HEK293T (cell line): ENCODE data around the gene SFN.

Source experiments
- CTCF ChIA-PET: fragments of 350-600 bp; formaldehyde crosslinking; extraction: SDS; loops from one replicate; lab custom pipeline; 2021; ENCODE audit warnings: antibody characterized with exemption, inconsistent platforms; lab: Yijun Ruan, JAX
- POLR2A ChIA-PET: fragments of 350-600 bp; formaldehyde crosslinking; extraction: SDS; loops from one replicate; lab custom pipeline; 2020; ENCODE audit warnings: antibody characterized with exemption, inconsistent platforms; lab: Yijun Ruan, JAX
- DNase-seq: peaks from one replicate; pipeline ENCODE4 v3.0.0; 2012; ENCODE audit warnings: mixed read lengths; ENCODE audit errors: extremely low spot score
- ARNT ChIP-seq: fragments of 450-650 bp; IDR thresholded peaks from 2 replicates; pipeline ENCODE4 v1.6.1; 2017; ENCODE audit warnings: mild to moderate bottlenecking
- BHLHE40 ChIP-seq: fragments of 450-650 bp; IDR thresholded peaks from 2 replicates; pipeline ENCODE4 v1.6.1; 2016; ENCODE audit warnings: mild to moderate bottlenecking, moderate library complexity, borderline replicate concordance
- CTBP1 ChIP-seq: fragments of 450-650 bp; IDR thresholded peaks from 2 replicates; pipeline ENCODE4 v1.6.1; 2016; ENCODE audit warnings: borderline replicate concordance
- ELF4 ChIP-seq: fragments of 450-650 bp; IDR thresholded peaks from 2 replicates; pipeline ENCODE4 v1.6.1; 2017; ENCODE audit warnings: antibody characterized with exemption
- FOXA1 ChIP-seq: fragments of 450-650 bp; IDR thresholded peaks from 2 replicates; pipeline ENCODE4 v1.6.1; 2016; ENCODE audit warnings: mild to moderate bottlenecking
- FOXK2 ChIP-seq: fragments of 450-650 bp; IDR thresholded peaks from 2 replicates; pipeline ENCODE4 v1.6.1; 2016; ENCODE audit warnings: mild to moderate bottlenecking
- FOXM1 ChIP-seq: fragments of 450-650 bp; IDR thresholded peaks from 2 replicates; pipeline ENCODE4 v1.6.1; 2017; ENCODE audit warnings: mild to moderate bottlenecking, borderline replicate concordance
- HDGF ChIP-seq: fragments of 450-650 bp; IDR thresholded peaks from 2 replicates; pipeline ENCODE4 v1.6.1; 2017; ENCODE audit warnings: antibody characterized with exemption, borderline replicate concordance
- L3MBTL2 ChIP-seq: fragments of 450-650 bp; conservative IDR thresholded peaks from 2 replicates; pipeline ENCODE4 v1.6.1; 2016; ENCODE audit warnings: mild to moderate bottlenecking
- LEF1 ChIP-seq: fragments of 450-650 bp; IDR thresholded peaks from 2 replicates; pipeline ENCODE4 v1.6.1; 2017; ENCODE audit warnings: mild to moderate bottlenecking, borderline replicate concordance
- NFRKB ChIP-seq: fragments of 450-650 bp; IDR thresholded peaks from 2 replicates; pipeline ENCODE4 v1.6.1; 2016; ENCODE audit warnings: mild to moderate bottlenecking, moderate library complexity
- SP1 ChIP-seq: fragments of 450-650 bp; IDR thresholded peaks from 2 replicates; pipeline ENCODE4 v1.6.1; 2017
- SUZ12 ChIP-seq: fragments of 450-650 bp; IDR thresholded peaks from 2 replicates; pipeline ENCODE4 v1.6.1; 2016; ENCODE audit warnings: mild to moderate bottlenecking
- TARDBP ChIP-seq: fragments of 450-650 bp; IDR thresholded peaks from 2 replicates; pipeline ENCODE4 v1.6.1; 2016
- ZNF384 ChIP-seq: fragments of 450-650 bp; IDR thresholded peaks from 2 replicates; pipeline ENCODE4 v1.6.1; 2016
- TF ChIP-seq, protein P1 (sequence below): fragments of 450-650 bp; IDR thresholded peaks from 2 replicates; pipeline ENCODE4 v1.6.1; 2016

The SFN gene

GRCh38 chr1:26911399-26912146 is 48.6 kb downstream of the SFN start:
- CTCF ChIA-PET, result no interaction called here
- POLR2A ChIA-PET, result interaction anchor here (1.2 kb wide), 1 partner anchor 11 kb away, joined by 7 read pairs; the partner anchor contains the start of gene GPATCH3
- TF ChIP-seq LEF1 (no peak), NFRKB (no peak), FOXK2 (no peak)
- DNase-seq, result no peak

- DNase-seq, result no peak
- CTCF ChIA-PET, result no interaction called here
- POLR2A ChIA-PET, result interaction anchor here (2.4 to 4.6 kb wide), 2 partner anchors 13 to 47 kb away, joined by 8 to 31 read pairs; partner anchors contain the start of gene GPATCH3
- no peak for TF ChIP-seq FOXK2
- no peak for TF ChIP-seq HDGF
These were observed 49.2 kb downstream of the SFN start for GRCh38 chr1:26912147-26912490.

GRCh38 chr1:26913389-26913753 is 50.4 kb downstream of the SFN start:
- DNase-seq, result no peak
- ChIA-PET POLR2A (interaction anchor here (0.7 to 4.6 kb wide), 4 partner anchors 10 to 49 kb away, joined by 3 to 31 read pairs (median 10); partner anchors contain the start of genes GPATCH3 and GPN2), CTCF (interaction anchor here (0.7 to 1.0 kb wide), 2 partner anchors 9 to 10 kb away, joined by 3 to 4 read pairs; no protein-coding TSS in a partner anchor)
- TF ChIP-seq CTBP1 (no peak), ELF4 (no peak), FOXK2 (no peak), BHLHE40 (no peak), SUZ12 (no peak), ZNF384 (no peak), LEF1 (no peak), SP1 (no peak), HDGF (no peak), ARNT (no peak), NFRKB (no peak), L3MBTL2 (no peak), FOXA1 (no peak), FOXM1 (no peak), TARDBP (no peak)
- TF ChIP-seq, protein P1, sequence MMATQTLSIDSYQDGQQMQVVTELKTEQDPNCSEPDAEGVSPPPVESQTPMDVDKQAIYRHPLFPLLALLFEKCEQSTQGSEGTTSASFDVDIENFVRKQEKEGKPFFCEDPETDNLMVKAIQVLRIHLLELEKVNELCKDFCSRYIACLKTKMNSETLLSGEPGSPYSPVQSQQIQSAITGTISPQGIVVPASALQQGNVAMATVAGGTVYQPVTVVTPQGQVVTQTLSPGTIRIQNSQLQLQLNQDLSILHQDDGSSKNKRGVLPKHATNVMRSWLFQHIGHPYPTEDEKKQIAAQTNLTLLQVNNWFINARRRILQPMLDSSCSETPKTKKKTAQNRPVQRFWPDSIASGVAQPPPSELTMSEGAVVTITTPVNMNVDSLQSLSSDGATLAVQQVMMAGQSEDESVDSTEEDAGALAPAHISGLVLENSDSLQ, result no peak
